Activated CD8-positive, alpha-beta T cell treated with anti-CD3 and anti-CD28 coated beads for 36 hours (primary cell): Measurements from ENCODE around the gene AGPAT1. TPM values are rescaled to one million over a fixed set of nuclear protein-coding genes. Genes with fewer than 3 reads are reported as not detected.

Experiments
- ATAC-seq: fragments of 200-7000 bp; cut with Tn5 transposase; one replicate; pipeline ENCODE4 v1.10.0; 2021; ENCODE audit warnings: mild to moderate bottlenecking, moderate library complexity
- CTCF ChIA-PET: fragments of 350-600 bp; sonication (Branson Sonifier 250); formaldehyde crosslinking; loops from one replicate; lab custom pipeline; 2021; ENCODE audit warnings: antibody characterized with exemption; lab: Charles Lee
- POLR2A ChIA-PET: fragments of 350-600 bp; sonication (Branson Sonifier 250); formaldehyde crosslinking; loops from one replicate; lab custom pipeline; 2021; ENCODE audit warnings: antibody characterized with exemption; lab: Charles Lee
- DNase-seq: peaks from one replicate; pipeline ENCODE4 v3.0.0-alpha.2; 2020
- H3K27ac Mint-ChIP-seq: one replicate; pipeline ENCODE4 v1.8.0; 2021; ENCODE audit warnings: mild to moderate bottlenecking, mixed read lengths
- H3K27me3 Mint-ChIP-seq: one replicate; pipeline ENCODE4 v1.8.0; 2021; ENCODE audit warnings: mixed read lengths
- H3K36me3 Mint-ChIP-seq: one replicate; pipeline ENCODE4 v1.8.0; 2021; ENCODE audit warnings: low read depth, mixed read lengths
- H3K4me1 Mint-ChIP-seq: one replicate; pipeline ENCODE4 v1.8.0; 2021; ENCODE audit warnings: low read depth, mixed read lengths
- H3K4me3 Mint-ChIP-seq: one replicate; pipeline ENCODE4 v1.8.0; 2021; ENCODE audit warnings: mild to moderate bottlenecking, moderate library complexity, mixed read lengths
- H3K9me3 Mint-ChIP-seq: one replicate; pipeline ENCODE4 v1.8.0; 2021; ENCODE audit warnings: mixed read lengths
- CTCF ChIP-seq: fragments of 200-600 bp; IDR thresholded peaks from one replicate; pipeline ENCODE4 v1.8.0; 2022; ENCODE audit warnings: antibody characterized with exemption, mild to moderate bottlenecking
- intact Hi-C: fragments of 100-400 bp; cut with micrococcal nuclease; formaldehyde crosslinking; loops from one replicate; pipeline ENCODE4 v1.10.0; 2022
- total RNA-seq, 2 experiments: library from RNA; stranded (reverse); gene quantifications; one replicate each; pipeline ENCODE4 v1.2.3, GENCODE V29; 2021

The AGPAT1 gene
- total RNA-seq, 2 experiments from 2014 or later: 24.6 to 28.7 TPM

GRCh38 chr6:32192608-32193039 is 16.7 kb upstream of the AGPAT1 start, which contains the start of gene GPSM3:
TSS of gene GPSM3 (minus strand) at chr6:32192643. CDS start at chr6:32192513, 130 bp downstream.
- ChIA-PET POLR2A (interaction anchor here (0.8 to 7.2 kb wide), 6 partner anchors 14 to 779 kb away, joined by 3 to 72 read pairs (median 3); partner anchors contain the start of genes AGPAT1, ATF6B, PSMB9 and RNF5), CTCF (interaction anchor here (0.8 to 4.4 kb wide), 4 partner anchors 13 to 761 kb away, joined by 3 to 32 read pairs (median 3); partner anchors contain the start of gene HLA-DMA)
- TF ChIP-seq CTCF: no peak
- no peaks in the 10 kb centered on the region for H3K27me3 Mint-ChIP-seq
- peaks cover 38% of the 10 kb centered on the region for H3K4me1 Mint-ChIP-seq
- H3K4me3 Mint-ChIP-seq: peak within 1 kb of the TSS; percentile 97
- peak within 1 kb of the TSS; percentile 99 for H3K27ac Mint-ChIP-seq
- intact Hi-C loops: no loop called here
- DNase-seq (peak; percentile 63), ATAC-seq (no peak)
- H3K36me3 Mint-ChIP-seq: peaks cover 23% of the 10 kb centered on the region
- H3K9me3 Mint-ChIP-seq: no peaks in the 10 kb centered on the region

- peak overlapping the region; percentile 97 for H3K4me3 Mint-ChIP-seq
- no peaks in the 10 kb centered on the region for H3K9me3 Mint-ChIP-seq
- ATAC-seq (no peak), DNase-seq (peak; percentile 25)
- no peaks in the 10 kb centered on the region for H3K27me3 Mint-ChIP-seq
- H3K4me1 Mint-ChIP-seq: peaks cover 43% of the 10 kb centered on the region
- POLR2A ChIA-PET: interaction anchor here (0.8 to 7.2 kb wide), 6 partner anchors 13 to 780 kb away, joined by 3 to 72 read pairs (median 3); partner anchors contain the start of genes AGPAT1, ATF6B, PSMB9 and RNF5
- H3K36me3 Mint-ChIP-seq: peaks cover 29% of the 10 kb centered on the region
- peak overlapping the region; percentile 99 for H3K27ac Mint-ChIP-seq
- no peak for TF ChIP-seq CTCF
- intact Hi-C loops: no loop called here
- CTCF ChIA-PET: interaction anchor here (0.8 to 4.4 kb wide), 5 partner anchors 27 to 761 kb away, joined by 3 to 32 read pairs (median 3); partner anchors contain the start of genes EGFL8 and HLA-DMA
Observed at GRCh38 chr6:32191696-32192607, 16.1 kb upstream of the AGPAT1 start.

GRCh38 chr6:32190911-32191677 is 15.2 kb upstream of the AGPAT1 start:
- Mint-ChIP-seq H3K4me3 (peak overlapping the region; percentile 97), H3K27me3 (no peaks in the 10 kb centered on the region), H3K27ac (peak overlapping the region; percentile 99), H3K4me1 (peaks cover 48% of the 10 kb centered on the region), H3K9me3 (no peaks in the 10 kb centered on the region), H3K36me3 (peaks cover 38% of the 10 kb centered on the region)
- TF ChIP-seq CTCF: no peak
- DNase-seq: no peak
- ChIA-PET CTCF (interaction anchor here (0.8 to 1.4 kb wide), 4 partner anchors 27 to 74 kb away, joined by 3 read pairs; partner anchors contain the start of gene EGFL8), POLR2A (interaction anchor here (0.8 to 7.2 kb wide), 4 partner anchors 8 to 662 kb away, joined by 3 to 72 read pairs (median 3); partner anchors contain the start of genes AGPAT1, PSMB9, RNF5 and TAP1)
- intact Hi-C loops: no loop called here
- ATAC-seq: no peak

- no peak for TF ChIP-seq CTCF
- ChIA-PET POLR2A (interaction anchor here (0.6 to 7.2 kb wide), 5 partner anchors 8 to 1352 kb away, joined by 3 to 72 read pairs (median 3); partner anchors contain the start of genes AGPAT1 and RNF5), CTCF (interaction anchor here (0.8 to 1.4 kb wide), 4 partner anchors 21 to 73 kb away, joined by 3 read pairs; partner anchors contain the start of gene EGFL8)
- Mint-ChIP-seq H3K9me3 (no peaks in the 10 kb centered on the region), H3K4me1 (peaks cover 55% of the 10 kb centered on the region), H3K36me3 (peaks cover 44% of the 10 kb centered on the region), H3K27ac (peak within 1 kb of the TSS; percentile 99), H3K27me3 (no peaks in the 10 kb centered on the region), H3K4me3 (peak within 1 kb of the TSS; percentile 97)
- peak; percentile 64 for ATAC-seq
- peak; percentile 90 for DNase-seq
- intact Hi-C loops: no loop called here
Observed at GRCh38 chr6:32190054-32190851, 14.4 kb upstream of the AGPAT1 start, which contains the start of gene PBX2. TSS of gene PBX2 (minus strand) at chr6:32190202. CDS start at chr6:32189915, 287 bp downstream.
